Naive thymus-derived CD4-positive, alpha-beta T cell (primary cell): ENCODE measurements around the gene GRPEL1. TPM values are rescaled to one million over a fixed set of nuclear protein-coding genes. Genes with fewer than 3 reads are reported as not detected.
"Not testable (repeated sequence)": the region's sequence is repeated elsewhere in the genome, so short reads cannot be mapped to it uniquely, and the experiment has no call there.

Source experiments
- ATAC-seq: fragments of 150-1000 bp; cut with Tn5 transposase; 2 replicates; pipeline ENCODE4 v1.10.0; 2021; ENCODE audit warnings: mild to moderate bottlenecking, moderate library complexity
- CTCF ChIA-PET: fragments of 350-600 bp; sonication (Branson Sonifier 250); formaldehyde crosslinking; loops from one replicate; lab custom pipeline; 2021; ENCODE audit warnings: antibody characterized with exemption; lab: Charles Lee
- POLR2A ChIA-PET: fragments of 350-600 bp; sonication (Branson Sonifier 250); formaldehyde crosslinking; loops from one replicate; lab custom pipeline; 2021; ENCODE audit warnings: antibody characterized with exemption, inconsistent platforms; lab: Charles Lee
- DNase-seq, 9 donors: peaks; one replicate each; pipeline versions ENCODE4 v3.0.0 to v3.0.0-alpha.2; 2020 to 2022; ENCODE audit warnings: mixed read lengths in 1 of 9
- H3K27ac ChIP-seq: one replicate; pipeline ENCODE4 v1.7.0; 2013; ENCODE audit warnings: mild to moderate bottlenecking, low read depth, low read length, moderate library complexity
- H3K27me3 ChIP-seq, 2 donors: one replicate each; pipeline ENCODE4 v1.7.0; 2013; ENCODE audit warnings: low read length in 2 of 2, mild to moderate bottlenecking in 2 of 2, moderate library complexity in 2 of 2; ENCODE audit not compliant: control insufficient read depth in 2 of 2, insufficient read depth in 2 of 2
- H3K36me3 ChIP-seq, 3 experiments: 1 replicate in 2 of 3; 2 replicates in 1 of 3; pipeline ENCODE4 v1.7.0; 2013; ENCODE audit warnings: low read length in 3 of 3, mild to moderate bottlenecking in 3 of 3, moderate library complexity in 1 of 3; ENCODE audit not compliant: insufficient read depth in 3 of 3, control insufficient read depth in 2 of 3
- H3K4me1 ChIP-seq, 2 donors: one replicate each; pipeline ENCODE4 v1.7.0; 2013; ENCODE audit warnings: low read length in 2 of 2, mild to moderate bottlenecking in 2 of 2, moderate library complexity in 1 of 2; ENCODE audit not compliant: control insufficient read depth in 2 of 2, insufficient read depth in 2 of 2
- H3K4me3 ChIP-seq: 2 replicates; pipeline ENCODE4 v1.7.0; 2013; ENCODE audit warnings: mild to moderate bottlenecking, low read length
- H3K9me3 ChIP-seq, 3 experiments: 1 replicate in 2 of 3; 2 replicates in 1 of 3; pipeline ENCODE4 v1.7.0; 2013; ENCODE audit warnings: low read length in 3 of 3; ENCODE audit not compliant: control insufficient read depth in 2 of 3
- H3K27ac Mint-ChIP-seq, 9 donors: one replicate each; pipeline ENCODE4 v1.8.0; 2020 to 2022; ENCODE audit warnings: mixed read lengths in 9 of 9, mild to moderate bottlenecking in 8 of 9, moderate library complexity in 5 of 9, inconsistent platforms in 2 of 9
- H3K27me3 Mint-ChIP-seq, 5 donors: one replicate each; pipeline ENCODE4 v1.8.0; 2021 to 2022; ENCODE audit warnings: mixed read lengths in 5 of 5, mild to moderate bottlenecking in 1 of 5
- H3K36me3 Mint-ChIP-seq, 5 donors: one replicate each; pipeline ENCODE4 v1.8.0; 2020 to 2022; ENCODE audit warnings: mixed read lengths in 5 of 5, mild to moderate bottlenecking in 3 of 5, inconsistent platforms in 1 of 5
- H3K4me1 Mint-ChIP-seq, 7 donors: one replicate each; pipeline ENCODE4 v1.8.0; 2020 to 2022; ENCODE audit warnings: mixed read lengths in 7 of 7, mild to moderate bottlenecking in 3 of 7, inconsistent platforms in 1 of 7
- H3K4me3 Mint-ChIP-seq, 10 donors: one replicate each; pipeline ENCODE4 v1.8.0; 2020 to 2022; ENCODE audit warnings: mild to moderate bottlenecking in 10 of 10, mixed read lengths in 10 of 10, moderate library complexity in 6 of 10, inconsistent platforms in 2 of 10
- H3K9me3 Mint-ChIP-seq, 11 donors: one replicate each; pipeline ENCODE4 v1.8.0; 2020 to 2022; ENCODE audit warnings: mixed read lengths in 11 of 11, mild to moderate bottlenecking in 4 of 11, inconsistent platforms in 1 of 11, moderate library complexity in 1 of 11
- intact Hi-C, 2 donors: fragments of 100-400 bp; cut with micrococcal nuclease; formaldehyde crosslinking; loops; one replicate each; pipeline ENCODE4 v1.15.1; 2023
- polyA plus RNA-seq, 2 donors: library from polyadenylated mRNA; unstranded; fragments of 300-500 nt; fragmentation: Illumina TruSeq; gene quantifications; one replicate each; pipeline ENCODE4 v1.2.3, GENCODE V29; 2021
- total RNA-seq, 6 experiments: library from RNA in 5 of 6; stranded (reverse) in 5 of 6; gene quantifications; 1 replicate in 5 of 6; 2 replicates in 1 of 6; pipeline ENCODE4 v1.2.3 and lab custom pipeline; 2021 to 2026

Gene GRPEL1
- total and polyA plus RNA-seq, 7 experiments from 2014 or later: 34.5 to 53.3 (median 45.0) TPM

GRCh38 chr4:7103607-7104365, 35.9 kb upstream of the GRPEL1 start:
- CTCF ChIA-PET: no interaction called here
- peak overlapping the region; percentile 28 for H3K4me3 ChIP-seq
- intact Hi-C loops: loop anchor here (1.0 to 5.0 kb wide), 5 partner anchors 35 to 1054 kb away; partner anchors contain the start of genes ABLIM2 (in 2 of the 2), GRPEL1 (in 2 of the 2), MAN2B2 (in 1 of the 2) and TADA2B (in 1 of the 2)

GRCh38 chr4:7103031-7103606, 35.3 kb upstream of the GRPEL1 start:
- Histone ChIP-seq H3K27ac (peak overlapping the region; percentile 76), H3K27me3 (no peaks in the 10 kb centered on the region), H3K36me3 (no peaks in the 10 kb centered on the region), H3K4me1 (peaks cover 12 to 15% of the 10 kb centered on the region in 2 donors), H3K4me3 (peak overlapping the region; percentile 78), H3K9me3 (no peaks in the 10 kb centered on the region)
- peaks cover 9 to 30% (median 17%) of the 10 kb centered on the region in 7 donors for H3K4me1 Mint-ChIP-seq
- H3K9me3 Mint-ChIP-seq: peaks cover 0 to 2% (median 0%) of the 10 kb centered on the region in 11 donors
- peaks cover 0 to 27% (median 0%) of the 10 kb centered on the region in 5 donors for H3K27me3 Mint-ChIP-seq
- DNase-seq: peak; percentile 61 to 85 (median 73)
- peak overlapping the region; percentile 58 to 92 (median 83) for H3K27ac Mint-ChIP-seq
- H3K36me3 Mint-ChIP-seq: no peaks in the 10 kb centered on the region
- H3K4me3 Mint-ChIP-seq: peak overlapping the region; percentile 89 to 95 (median 92)
- ChIA-PET CTCF (no interaction called here), POLR2A (interaction anchor here (0.6 kb wide), 1 partner anchor 47 kb away, joined by 3 read pairs; no protein-coding TSS in a partner anchor)
- intact Hi-C loops: loop anchor here (1.0 to 5.0 kb wide), 5 partner anchors 35 to 1054 kb away; partner anchors contain the start of genes ABLIM2 (in 2 of the 2), GRPEL1 (in 2 of the 2), MAN2B2 (in 1 of the 2) and TADA2B (in 1 of the 2)
- peak; percentile 95 for ATAC-seq

More at GRCh38 chr4:7103607-7104365, 35.9 kb upstream of the GRPEL1 start:
- Mint-ChIP-seq H3K4me1 (peaks cover 9 to 30% (median 17%) of the 10 kb centered on the region in 7 donors), H3K9me3 (peaks cover 0 to 2% (median 0%) of the 10 kb centered on the region in 11 donors), H3K36me3 (no peaks in the 10 kb centered on the region), H3K27me3 (peaks cover 0 to 22% (median 0%) of the 10 kb centered on the region in 5 donors), H3K4me3 (peak overlapping the region; percentile 89 to 95 (median 92)), H3K27ac (peak overlapping the region in 5 of 9 donors; percentile 18 to 80 (median 66))
- POLR2A ChIA-PET: interaction anchor here (0.6 to 1.6 kb wide), 2 partner anchors 37 to 48 kb away, joined by 3 to 5 read pairs; partner anchors contain the start of gene GRPEL1
- peak in 1 of 9 donors; percentile 16 for DNase-seq
- no peak for ATAC-seq
- H3K4me1 ChIP-seq: peaks cover 12 to 15% of the 10 kb centered on the region in 2 donors
- no peak overlapping the region for H3K27ac ChIP-seq
- H3K36me3 ChIP-seq: no peaks in the 10 kb centered on the region
- H3K9me3 ChIP-seq: no peaks in the 10 kb centered on the region
- no peaks in the 10 kb centered on the region for H3K27me3 ChIP-seq

- H3K9me3 Mint-ChIP-seq, H3K27me3 ChIP-seq, ATAC-seq, H3K9me3 ChIP-seq, H3K36me3 Mint-ChIP-seq, POLR2A ChIA-PET, H3K36me3 ChIP-seq: not testable (repeated sequence)
- peaks cover 12 to 15% of the 10 kb centered on the region in 2 donors for H3K4me1 ChIP-seq
- peak overlapping the region; percentile 78 for H3K4me3 ChIP-seq
- DNase-seq: peak in 4 of 9 donors; percentile 3 to 20 (median 14)
- intact Hi-C loops: loop anchor here (1.0 to 5.0 kb wide), 3 partner anchors 59 to 1055 kb away; partner anchors contain the start of genes ABLIM2 (in 2 of the 2), MAN2B2 (in 1 of the 2) and TADA2B (in 1 of the 2)
- Mint-ChIP-seq H3K4me3 (peak overlapping the region; percentile 89 to 95 (median 92)), H3K27me3 (peaks cover 0 to 33% (median 0%) of the 10 kb centered on the region in 5 donors), H3K4me1 (peaks cover 9 to 30% (median 17%) of the 10 kb centered on the region in 7 donors), H3K27ac (peak overlapping the region in 8 of 9 donors; percentile 16 to 83 (median 72))
- CTCF ChIA-PET: interaction anchor here (1.0 kb wide), 2 partner anchors 18 to 91 kb away, joined by 3 read pairs; no protein-coding TSS in a partner anchor
- H3K27ac ChIP-seq: peak overlapping the region; percentile 76
Observed at GRCh38 chr4:7102516-7102909, 34.6 kb upstream of the GRPEL1 start.

- Mint-ChIP-seq H3K27ac (peak overlapping the region in 6 of 9 donors; percentile 59 to 83 (median 72)), H3K36me3 (no peaks in the 10 kb centered on the region), H3K9me3 (peaks cover 0 to 2% (median 0%) of the 10 kb centered on the region in 11 donors), H3K4me3 (peak overlapping the region; percentile 89 to 95 (median 92)), H3K4me1 (peaks cover 9 to 30% (median 17%) of the 10 kb centered on the region in 7 donors), H3K27me3 (peaks cover 0 to 36% (median 0%) of the 10 kb centered on the region in 5 donors)
- ChIA-PET POLR2A (no interaction called here), CTCF (interaction anchor here (1.0 to 1.1 kb wide), 3 partner anchors 17 to 91 kb away, joined by 3 to 4 read pairs (median 3); no protein-coding TSS in a partner anchor)
- no peaks in the 10 kb centered on the region for H3K9me3 ChIP-seq
- intact Hi-C loops: loop anchor here (1.0 to 5.0 kb wide), 3 partner anchors 59 to 1055 kb away; partner anchors contain the start of genes ABLIM2 (in 2 of the 2), MAN2B2 (in 1 of the 2) and TADA2B (in 1 of the 2)
- ATAC-seq: peak; percentile 67
- no peak overlapping the region for H3K27ac ChIP-seq
- H3K4me3 ChIP-seq: peak overlapping the region; percentile 78
- H3K4me1 ChIP-seq: peaks cover 12 to 15% of the 10 kb centered on the region in 2 donors
- H3K27me3 ChIP-seq: no peaks in the 10 kb centered on the region
- no peaks in the 10 kb centered on the region for H3K36me3 ChIP-seq
- peak; percentile 15 to 59 (median 30) for DNase-seq
Observed at GRCh38 chr4:7101692-7102515, 34.0 kb upstream of the GRPEL1 start.

GRCh38 chr4:7096236-7096635, 28.4 kb upstream of the GRPEL1 start:
- Mint-ChIP-seq H3K4me3 (no peak overlapping the region), H3K36me3 (no peaks in the 10 kb centered on the region), H3K27ac (no peak overlapping the region), H3K27me3 (peaks cover 9 to 34% (median 13%) of the 10 kb centered on the region in 5 donors), H3K9me3 (no peaks in the 10 kb centered on the region), H3K4me1 (peaks cover 0 to 1% (median under 1%) of the 10 kb centered on the region in 7 donors)
- Histone ChIP-seq H3K36me3 (no peaks in the 10 kb centered on the region), H3K27me3 (no peaks in the 10 kb centered on the region), H3K9me3 (no peaks in the 10 kb centered on the region), H3K4me1 (no peaks in the 10 kb centered on the region), H3K27ac (no peak overlapping the region), H3K4me3 (no peak overlapping the region)
- DNase-seq: no peak
- ChIA-PET POLR2A (no interaction called here), CTCF (no interaction called here)
- intact Hi-C loops: no loop called here
- no peak for ATAC-seq
